Activated B cell treated with CpG ODN at 0.5 μM for 24 hours (primary cell): ENCODE measurements around the gene TMEM219. TPM values are rescaled to one million over a fixed set of nuclear protein-coding genes. Genes with fewer than 3 reads are reported as not detected.

Source experiments
- ATAC-seq: fragments of 200-7000 bp; cut with Tn5 transposase; one replicate; pipeline ENCODE4 v1.10.0; 2021; ENCODE audit warnings: low read depth, mild to moderate bottlenecking, moderate library complexity
- CTCF ChIA-PET: fragments of 350-600 bp; sonication (Branson Sonifier 250); formaldehyde crosslinking; loops from one replicate; lab custom pipeline; 2021; ENCODE audit warnings: antibody characterized with exemption; lab: Charles Lee
- POLR2A ChIA-PET: fragments of 350-600 bp; sonication (Branson Sonifier 250); formaldehyde crosslinking; loops from one replicate; lab custom pipeline; 2021; ENCODE audit warnings: antibody characterized with exemption; lab: Charles Lee
- DNase-seq: peaks from one replicate; pipeline ENCODE4 v3.0.0; 2022
- H3K27ac Mint-ChIP-seq: one replicate; pipeline ENCODE4 v1.8.0; 2020; ENCODE audit warnings: mixed read lengths
- H3K27me3 Mint-ChIP-seq: one replicate; pipeline ENCODE4 v1.8.0; 2021; ENCODE audit warnings: mixed read lengths
- H3K36me3 Mint-ChIP-seq: one replicate; pipeline ENCODE4 v1.8.0; 2021; ENCODE audit warnings: low read depth, mixed read lengths
- H3K4me1 Mint-ChIP-seq: one replicate; pipeline ENCODE4 v1.8.0; 2021; ENCODE audit warnings: mixed read lengths
- H3K4me3 Mint-ChIP-seq: one replicate; pipeline ENCODE4 v1.8.0; 2020; ENCODE audit warnings: mild to moderate bottlenecking, mixed read lengths
- H3K9me3 Mint-ChIP-seq: one replicate; pipeline ENCODE4 v1.8.0; 2020; ENCODE audit warnings: mixed read lengths
- CTCF ChIP-seq: fragments of 200-600 bp; IDR thresholded peaks from one replicate; pipeline ENCODE4 v1.8.0; 2022; ENCODE audit warnings: antibody characterized with exemption, mild to moderate bottlenecking
- intact Hi-C: fragments of 100-400 bp; cut with micrococcal nuclease; formaldehyde crosslinking; loops from one replicate; pipeline ENCODE4 v1.15.1; 2024
- total RNA-seq: library from RNA; stranded (reverse); gene quantifications from 2 replicates; pipeline ENCODE4 v1.2.3, GENCODE V29; 2022

The TMEM219 gene
- 50.3 and 50.8 TPM in 2 replicates for total RNA-seq

- intact Hi-C loops, result loop anchor here (1.0 to 5.0 kb wide), 6 partner anchors 12 to 214 kb away; partner anchors contain the start of genes ASPHD1, C16orf54, CDIPT and INO80E
- Mint-ChIP-seq H3K9me3 (no peaks in the 10 kb centered on the region), H3K4me1 (peaks cover 17% of the 10 kb centered on the region), H3K27ac (peak within 1 kb of the TSS; percentile 90), H3K27me3 (no peaks in the 10 kb centered on the region), H3K36me3 (peaks cover 1% of the 10 kb centered on the region), H3K4me3 (peak within 1 kb of the TSS; percentile 88)
- no peak for TF ChIP-seq CTCF
- DNase-seq (peak; percentile 98), ATAC-seq (peak; percentile 90)
- ChIA-PET POLR2A (interaction anchor here (0.5 to 4.8 kb wide), 14 partner anchors 12 to 1218 kb away, joined by 3 to 67 read pairs (median 4); partner anchors contain the start of genes FUS, HIRIP3, KCTD13 and MVP), CTCF (interaction anchor here (0.8 to 1.1 kb wide), 3 partner anchors 12 to 36 kb away, joined by 3 to 6 read pairs (median 5); partner anchors contain the start of genes KCTD13 and TAOK2)
Measured at GRCh38 chr16:29961479-29962343, at the start of gene TMEM219. Gene TMEM219, plus strand, starts transcription at chr16:29962079. Its CDS starts 1,065 bp downstream, at chr16:29963144.

- H3K4me3 Mint-ChIP-seq, result no peak overlapping the region
- no peak for DNase-seq
Measured at GRCh38 chr16:29912087-29912486, 49.8 kb upstream of the TMEM219 start.

GRCh38 chr16:29913514-29913913 is 48.4 kb upstream of the TMEM219 start:
- TF ChIP-seq CTCF, result no peak
- ATAC-seq (no peak), DNase-seq (no peak)
- Mint-ChIP-seq H3K27ac (no peak overlapping the region), H3K4me3 (no peak overlapping the region), H3K36me3 (peaks cover 40% of the 10 kb centered on the region), H3K4me1 (no peaks in the 10 kb centered on the region), H3K27me3 (no peaks in the 10 kb centered on the region), H3K9me3 (no peaks in the 10 kb centered on the region)
- intact Hi-C loops, result no loop called here
- CTCF ChIA-PET, result no interaction called here
- POLR2A ChIA-PET, result no interaction called here

More at GRCh38 chr16:29912087-29912486, 49.8 kb upstream of the TMEM219 start:
- Mint-ChIP-seq H3K27me3 (no peaks in the 10 kb centered on the region), H3K9me3 (no peaks in the 10 kb centered on the region), H3K36me3 (peaks cover 40% of the 10 kb centered on the region), H3K27ac (no peak overlapping the region), H3K4me1 (no peaks in the 10 kb centered on the region)
- POLR2A ChIA-PET, result no interaction called here
- no peak for TF ChIP-seq CTCF
- CTCF ChIA-PET, result no interaction called here
- no peak for ATAC-seq
- intact Hi-C loops, result no loop called here

GRCh38 chr16:29915590-29916247 is 46.2 kb upstream of the TMEM219 start:
- H3K4me3 Mint-ChIP-seq, result no peak overlapping the region
- H3K36me3 Mint-ChIP-seq, result peaks cover 56% of the 10 kb centered on the region
- DNase-seq (no peak), ATAC-seq (no peak)
- no peak overlapping the region for H3K27ac Mint-ChIP-seq
- H3K27me3 Mint-ChIP-seq, result no peaks in the 10 kb centered on the region
- ChIA-PET POLR2A (interaction anchor here (3.0 kb wide), 1 partner anchor 10 kb away, joined by 10 read pairs; the partner anchor contains the start of gene KCTD13), CTCF (no interaction called here)
- H3K9me3 Mint-ChIP-seq, result no peaks in the 10 kb centered on the region
- intact Hi-C loops, result no loop called here
- peaks cover 3% of the 10 kb centered on the region for H3K4me1 Mint-ChIP-seq
- no peak for TF ChIP-seq CTCF
